ENCODE results near the gene CAMTA1. TPM values are rescaled to one million over a fixed set of nuclear protein-coding genes. Genes with fewer than 3 reads are reported as not detected.

Gene CAMTA1
- total and polyA plus RNA-seq, 9 of the 15 experiments (the other 6 are each of a cell fraction or from before 2014, with no cell fraction given), result 43.9 to 161 (median 65.9) TPM

GRCh38 chr1:7705908-7706216, 920.6 kb downstream of the CAMTA1 start:
- intact Hi-C loops (cut with micrococcal nuclease) (no loop called here), in situ Hi-C loops (cut with MboI) (no loop called here)
- Histone ChIP-seq H3K27ac (ENCODE audit: extremely low read depth, low read depth, low read length) (no peak overlapping the region), H3K27me3 (ENCODE audit: control insufficient read depth in 2 of 2, insufficient read depth in 2 of 2, low read length in 2 of 2) (peaks cover 28 to 45% of the 10 kb centered on the region in 2 experiments; a peak in 4 of 5 replicates), H4K20me1 (replicated peaks; ENCODE audit: control insufficient read depth, insufficient read depth, low read length) (no peaks in the 10 kb centered on the region; the same call in 1 of the 2 replicates), H2AFZ (ENCODE audit: low read depth, low read length) (no peak overlapping the region), H3K9me1 (ENCODE audit: control insufficient read depth, insufficient read depth, low read length) (no peaks in the 10 kb centered on the region), H3K9me3 (replicated peaks; ENCODE audit: control insufficient read depth, insufficient read depth, low read depth, low read length) (no peaks in the 10 kb centered on the region), H3K9ac (ENCODE audit: insufficient read depth in 1 of 2, low read depth in 2 of 2, low read length in 2 of 2) (no peak overlapping the region), H3K4me2 (ENCODE audit: insufficient read depth, low read length) (no peak overlapping the region), H3K4me3 (no peak overlapping the region), H3K36me3 (ENCODE audit: control insufficient read depth, insufficient read depth, low read length) (no peaks in the 10 kb centered on the region), H3K79me2 (ENCODE audit: control insufficient read depth, insufficient read depth, low read length) (no peaks in the 10 kb centered on the region), H3K4me1 (replicated peaks in 1 of 2; ENCODE audit: control insufficient read depth in 2 of 2, insufficient read depth in 2 of 2, low read length in 2 of 2) (peaks cover 0 to 18% of the 10 kb centered on the region in 2 experiments; a peak in 2 of 5 replicates)
- no peak for DNase-seq (ENCODE audit: extremely low read depth in 1 of 4, low spot score in 3 of 4)
- FAIRE-seq, result peak; percentile 40
- CTCF ChIA-PET (ENCODE audit: low intra/inter-chr PET ratio), result no interaction called here
- POLR2A ChIA-PET, result interaction anchor here (0.6 to 1.0 kb wide), 2 partner anchors 11 to 15 kb away, joined by 3 read pairs; no protein-coding TSS in a partner anchor
- no peak for TF ChIP-seq CCAR2 (IDR thresholded peaks at IDR 0.05; ENCODE audit: low read depth, low read length)
- TF ChIP-seq KHSRP (IDR thresholded peaks at IDR 0.05), result no peak
- no peak for TF ChIP-seq MAFK (IDR thresholded peaks at IDR 0.05; ENCODE audit: low read length)
- TF ChIP-seq FOXJ3 (CRISPR knock-in tag; IDR thresholded peaks at IDR 0.05), result no peak
- TF ChIP-seq ZNF695 (CRISPR knock-in tag; IDR thresholded peaks at IDR 0.05), result no peak
- TF ChIP-seq, protein P1, sequence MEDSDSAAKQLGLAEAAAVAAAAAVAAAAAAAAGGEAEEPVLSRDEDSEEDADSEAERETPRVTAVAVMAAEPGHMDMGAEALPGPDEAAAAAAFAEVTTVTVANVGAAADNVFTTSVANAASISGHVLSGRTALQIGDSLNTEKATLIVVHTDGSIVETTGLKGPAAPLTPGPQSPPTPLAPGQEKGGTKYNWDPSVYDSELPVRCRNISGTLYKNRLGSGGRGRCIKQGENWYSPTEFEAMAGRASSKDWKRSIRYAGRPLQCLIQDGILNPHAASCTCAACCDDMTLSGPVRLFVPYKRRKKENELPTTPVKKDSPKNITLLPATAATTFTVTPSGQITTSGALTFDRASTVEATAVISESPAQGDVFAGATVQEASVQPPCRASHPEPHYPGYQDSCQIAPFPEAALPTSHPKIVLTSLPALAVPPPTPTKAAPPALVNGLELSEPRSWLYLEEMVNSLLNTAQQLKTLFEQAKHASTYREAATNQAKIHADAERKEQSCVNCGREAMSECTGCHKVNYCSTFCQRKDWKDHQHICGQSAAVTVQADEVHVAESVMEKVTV (CRISPR knock-in tag; IDR thresholded peaks at IDR 0.05), result no peak
- TF ChIP-seq NR2C1 (IDR thresholded peaks at IDR 0.05), result no peak
- no peak for TF ChIP-seq NR2C1 (tag; IDR thresholded peaks at IDR 0.05)
- TF ChIP-seq KDM4B (IDR thresholded peaks at IDR 0.05; ENCODE audit: borderline replicate concordance in 2 of 2, low read depth in 1 of 2), result no peak
- TF ChIP-seq HDAC3 (IDR thresholded peaks at IDR 0.05; ENCODE audit: borderline replicate concordance, partially characterized antibody), result no peak
- TF ChIP-seq ILF3 (IDR thresholded peaks at IDR 0.05; ENCODE audit: borderline replicate concordance), result no peak
- no peak for TF ChIP-seq NR2F6 (CRISPR knock-in tag; IDR thresholded peaks at IDR 0.05)
- no peak for TF ChIP-seq NCOA4 (IDR thresholded peaks at IDR 0.05; ENCODE audit: partially characterized antibody)
- TF ChIP-seq AFF1 (IDR thresholded peaks at IDR 0.05; ENCODE audit: low read depth in 1 of 2, partially characterized antibody in 2 of 2), result no peak
- TF ChIP-seq SPI1 (IDR thresholded peaks at IDR 0.05; ENCODE audit: borderline replicate concordance, low read depth, low read length), result no peak
- TF ChIP-seq HDAC6 (IDR thresholded peaks at IDR 0.05; ENCODE audit: low read depth, low read length), result no peak
- WGBS (ENCODE audit: insufficient coverage, low coverage, missing lambda C conversion rate), result 45% methylated on average over 7 of the region's 7 CpGs
- no peak for ATAC-seq
- TSS peak; percentile 44 for BruUV-seq (replicated peaks)
